ENCODE data around the gene ARHGEF10L.

DNA sequence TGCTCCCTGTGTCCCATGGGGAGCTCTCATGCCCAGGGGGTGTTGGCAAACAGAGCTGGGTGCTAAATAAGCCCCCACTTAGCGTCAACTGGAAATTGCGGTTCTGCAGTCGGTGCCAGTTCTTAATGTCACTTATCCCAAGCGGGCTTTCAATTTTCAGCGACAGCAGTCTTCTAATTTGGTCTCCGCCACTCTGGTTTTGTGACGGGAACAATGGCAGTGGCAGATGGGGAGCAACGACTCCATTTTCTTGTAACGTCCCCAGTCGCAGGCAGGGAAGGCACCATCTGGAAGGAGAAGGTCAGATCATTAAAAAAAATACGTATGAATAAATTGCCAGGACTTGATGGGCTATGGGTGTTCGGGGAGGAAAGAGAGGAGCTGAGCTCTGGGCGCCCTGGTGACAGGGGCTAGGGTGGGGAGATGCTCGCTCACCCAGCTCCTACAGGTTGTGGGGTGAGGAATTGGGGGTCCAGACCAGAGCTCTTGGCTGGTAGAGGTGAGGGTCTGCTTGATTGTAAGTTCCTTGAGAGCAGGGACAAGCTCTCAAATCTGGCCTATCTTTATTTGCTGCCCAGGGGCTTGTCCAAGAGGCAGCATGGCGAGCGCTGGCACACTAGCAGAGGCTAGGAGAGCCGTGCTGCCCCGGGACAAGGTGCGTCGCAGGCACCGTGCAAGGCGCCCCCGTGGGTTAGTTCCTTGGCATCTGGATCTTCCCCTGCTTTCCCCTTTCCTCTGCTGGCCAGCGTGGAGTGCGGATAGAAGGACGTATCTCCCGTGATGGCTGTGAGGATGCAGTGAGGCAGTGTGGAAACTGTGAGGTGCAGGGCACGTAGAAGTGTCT is 105.8 kb downstream of the ARHGEF10L start:
- no peak for TF ChIP-seq POLR2A (IDR thresholded peaks at IDR 0.05)
- TF ChIP-seq, protein P1, sequence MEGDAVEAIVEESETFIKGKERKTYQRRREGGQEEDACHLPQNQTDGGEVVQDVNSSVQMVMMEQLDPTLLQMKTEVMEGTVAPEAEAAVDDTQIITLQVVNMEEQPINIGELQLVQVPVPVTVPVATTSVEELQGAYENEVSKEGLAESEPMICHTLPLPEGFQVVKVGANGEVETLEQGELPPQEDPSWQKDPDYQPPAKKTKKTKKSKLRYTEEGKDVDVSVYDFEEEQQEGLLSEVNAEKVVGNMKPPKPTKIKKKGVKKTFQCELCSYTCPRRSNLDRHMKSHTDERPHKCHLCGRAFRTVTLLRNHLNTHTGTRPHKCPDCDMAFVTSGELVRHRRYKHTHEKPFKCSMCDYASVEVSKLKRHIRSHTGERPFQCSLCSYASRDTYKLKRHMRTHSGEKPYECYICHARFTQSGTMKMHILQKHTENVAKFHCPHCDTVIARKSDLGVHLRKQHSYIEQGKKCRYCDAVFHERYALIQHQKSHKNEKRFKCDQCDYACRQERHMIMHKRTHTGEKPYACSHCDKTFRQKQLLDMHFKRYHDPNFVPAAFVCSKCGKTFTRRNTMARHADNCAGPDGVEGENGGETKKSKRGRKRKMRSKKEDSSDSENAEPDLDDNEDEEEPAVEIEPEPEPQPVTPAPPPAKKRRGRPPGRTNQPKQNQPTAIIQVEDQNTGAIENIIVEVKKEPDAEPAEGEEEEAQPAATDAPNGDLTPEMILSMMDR (IDR thresholded peaks at IDR 0.05) = no peak

All from Peyer's patch (tissue), 4 donors.